Activated CD4-positive, CD25-positive, alpha-beta regulatory T cell treated with anti-CD3 and anti-CD28 coated beads, Interleukin-2, amount 50 U/mL, for 24 hours (primary cell): ENCODE measurements around the gene ARHGAP23.
"Not testable (repeated sequence)": the region's sequence is repeated elsewhere in the genome, so short reads cannot be mapped to it uniquely, and the experiment has no call there.

Experiments used
- ATAC-seq, 2 donors: fragments of 150-1000 bp; cut with Tn5 transposase; one replicate each; pipeline ENCODE4 v1.10.0; 2021; ENCODE audit warnings: mild to moderate bottlenecking in 1 of 2, moderate library complexity in 1 of 2

The ARHGAP23 gene

GRCh38 chr17:38421871-38422827 is 6.1 kb upstream of the ARHGAP23 start:
- no peak for ATAC-seq

- no peak for ATAC-seq
Measured at GRCh38 chr17:38424297-38424972, 3.8 kb upstream of the ARHGAP23 start.

GRCh38 chr17:38425031-38425430 is 3.2 kb upstream of the ARHGAP23 start:
- ATAC-seq = no peak

- no peak for ATAC-seq
Measured at GRCh38 chr17:38425744-38426143, 2.5 kb upstream of the ARHGAP23 start.

GRCh38 chr17:38426441-38426840 is 1.8 kb upstream of the ARHGAP23 start:
- ATAC-seq = no peak

- no peak for ATAC-seq
Measured at GRCh38 chr17:38427160-38427949, 909 bp upstream of the ARHGAP23 start.

GRCh38 chr17:38428643-38429371 is 543 bp downstream of the ARHGAP23 start:
- ATAC-seq = peak; percentile 27

GRCh38 chr17:38429476-38430100 is 1.3 kb downstream of the ARHGAP23 start:
- no peak for ATAC-seq

GRCh38 chr17:38430316-38430715 is 2.1 kb downstream of the ARHGAP23 start:
- no peak for ATAC-seq

- ATAC-seq = no peak
Measured at GRCh38 chr17:38430822-38431221, 2.6 kb downstream of the ARHGAP23 start.

GRCh38 chr17:38431346-38432145 is 3.3 kb downstream of the ARHGAP23 start:
- ATAC-seq = no peak

GRCh38 chr17:38434178-38434665 is 6.0 kb downstream of the ARHGAP23 start:
- no peak for ATAC-seq

GRCh38 chr17:38435795-38436194 is 7.5 kb downstream of the ARHGAP23 start:
- ATAC-seq = no peak

GRCh38 chr17:38436386-38436785 is 8.1 kb downstream of the ARHGAP23 start:
- ATAC-seq = no peak

- not testable (repeated sequence) for ATAC-seq
Measured at GRCh38 chr17:38437313-38437712, 9.0 kb downstream of the ARHGAP23 start.

GRCh38 chr17:38439436-38439835 is 11.2 kb downstream of the ARHGAP23 start:
- ATAC-seq = no peak

- no peak for ATAC-seq
Measured at GRCh38 chr17:38440614-38441397, 12.5 kb downstream of the ARHGAP23 start.

GRCh38 chr17:38441429-38442061 is 13.3 kb downstream of the ARHGAP23 start:
- ATAC-seq = no peak

- no peak for ATAC-seq
Measured at GRCh38 chr17:38442548-38442947, 14.3 kb downstream of the ARHGAP23 start.
